ENCODE data around the gene NUDC. TPM values are rescaled to one million over a fixed set of nuclear protein-coding genes. Genes with fewer than 3 reads are reported as not detected.

Gene NUDC
- total RNA-seq, 1 donor from 2014 or later: 70.2 TPM

- H3K4me3 ChIP-seq (ENCODE audit: insufficient read depth, low read depth, low read length): no peak overlapping the region
- TF ChIP-seq CTCF (IDR thresholded peaks at IDR 0.05; ENCODE audit: insufficient read depth, low read depth, low read length): no peak
- TF ChIP-seq EZH2 (IDR thresholded peaks at IDR 0.05; ENCODE audit: insufficient read depth, low read length): no peak
- no peak for FAIRE-seq
- H3K4me2 ChIP-seq (ENCODE audit: low read length): no peak overlapping the region
- no peaks in the 10 kb centered on the region for H3K27me3 ChIP-seq (ENCODE audit: insufficient read depth, low read length)
- no peak for DNase-seq (ENCODE audit: low read depth)
- H3K9ac ChIP-seq (ENCODE audit: low read length): no peak overlapping the region
- H3K9me3 Mint-ChIP-seq (ENCODE audit: unreplicated experiment): no peaks in the 10 kb centered on the region
- H3K36me3 ChIP-seq (ENCODE audit: insufficient read depth, low read length): peaks cover 28% of the 10 kb centered on the region
- H3K4me3 Mint-ChIP-seq (ENCODE audit: unreplicated experiment): peak overlapping the region; percentile 56
- H3K27ac Mint-ChIP-seq (ENCODE audit: unreplicated experiment): peak overlapping the region; percentile 67
- H3K27ac ChIP-seq (ENCODE audit: low read depth, low read length): no peak overlapping the region
- peaks cover 30% of the 10 kb centered on the region for H3K36me3 Mint-ChIP-seq (ENCODE audit: low read depth, unreplicated experiment)
- H2AFZ ChIP-seq (ENCODE audit: low read depth, low read length): no peak overlapping the region
- H4K20me1 ChIP-seq (ENCODE audit: insufficient read depth, low read length): peaks cover 1% of the 10 kb centered on the region
- H3K27me3 Mint-ChIP-seq (ENCODE audit: low read depth, unreplicated experiment): no peaks in the 10 kb centered on the region
- peaks cover 10% of the 10 kb centered on the region for H3K4me1 Mint-ChIP-seq (ENCODE audit: low read depth, unreplicated experiment)
- peaks cover 10% of the 10 kb centered on the region for H3K4me1 ChIP-seq (ENCODE audit: insufficient read depth, low read length)
- peaks cover 59% of the 10 kb centered on the region for H3K79me2 ChIP-seq (ENCODE audit: insufficient read depth, low read length)
- H3K9me3 ChIP-seq (ENCODE audit: insufficient read depth, low read depth, low read length): no peaks in the 10 kb centered on the region
Observed at GRCh38 chr1:26938004-26938658, 16.6 kb downstream of the NUDC start.

DNA sequence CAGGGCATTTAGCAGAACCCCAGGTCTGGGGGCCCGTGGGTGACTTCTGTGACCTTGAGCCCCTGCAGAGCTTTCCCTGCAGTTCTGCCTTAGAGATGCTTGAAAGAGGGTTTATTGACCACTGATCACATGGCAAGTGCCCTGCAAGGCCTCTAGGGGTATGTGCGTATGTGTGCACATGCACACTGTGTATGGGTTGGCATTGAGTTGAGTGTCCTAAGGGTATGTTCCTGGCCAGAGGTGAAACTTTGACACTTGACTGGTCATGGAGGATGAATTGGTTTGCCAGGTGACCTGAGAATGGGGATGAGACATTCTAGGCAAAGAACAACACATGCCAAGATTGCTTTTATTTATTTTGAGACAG, 17.1 kb downstream of the NUDC start:
- peak overlapping the region; percentile 67 for H3K27ac Mint-ChIP-seq (ENCODE audit: unreplicated experiment)
- peaks cover 30% of the 10 kb centered on the region for H3K36me3 Mint-ChIP-seq (ENCODE audit: low read depth, unreplicated experiment)

More for the DNA sequence above, 17.1 kb downstream of the NUDC start:
- no peaks in the 10 kb centered on the region for H3K27me3 ChIP-seq (ENCODE audit: insufficient read depth, low read length)
- no peak for DNase-seq (ENCODE audit: low read depth)
- no peak overlapping the region for H2AFZ ChIP-seq (ENCODE audit: low read depth, low read length)
- peaks cover 32% of the 10 kb centered on the region for H3K36me3 ChIP-seq (ENCODE audit: insufficient read depth, low read length)
- peaks cover 10% of the 10 kb centered on the region for H3K4me1 ChIP-seq (ENCODE audit: insufficient read depth, low read length)
- peaks cover 58% of the 10 kb centered on the region for H3K79me2 ChIP-seq (ENCODE audit: insufficient read depth, low read length)
- no peak overlapping the region for H3K4me3 ChIP-seq (ENCODE audit: insufficient read depth, low read depth, low read length)
- no peak for FAIRE-seq
- H4K20me1 ChIP-seq (ENCODE audit: insufficient read depth, low read length): no peaks in the 10 kb centered on the region
- H3K9ac ChIP-seq (ENCODE audit: low read length): no peak overlapping the region
- TF ChIP-seq CTCF (IDR thresholded peaks at IDR 0.05; ENCODE audit: insufficient read depth, low read depth, low read length): no peak
- TF ChIP-seq EZH2 (IDR thresholded peaks at IDR 0.05; ENCODE audit: insufficient read depth, low read length): no peak
- Mint-ChIP-seq H3K9me3 (ENCODE audit: unreplicated experiment) (no peaks in the 10 kb centered on the region), H3K4me3 (ENCODE audit: unreplicated experiment) (no peak overlapping the region), H3K4me1 (ENCODE audit: low read depth, unreplicated experiment) (peaks cover 10% of the 10 kb centered on the region), H3K27me3 (ENCODE audit: low read depth, unreplicated experiment) (no peaks in the 10 kb centered on the region)
- no peak overlapping the region for H3K4me2 ChIP-seq (ENCODE audit: low read length)
- no peak overlapping the region for H3K27ac ChIP-seq (ENCODE audit: low read depth, low read length)
- H3K9me3 ChIP-seq (ENCODE audit: insufficient read depth, low read depth, low read length): no peaks in the 10 kb centered on the region
